AG09309 (cell line): ENCODE data around the gene C4orf36.

Experiments
- DNase-seq: peaks from one replicate; pipeline ENCODE4 v3.0.0-alpha.2; 2010; ENCODE audit warnings: low read depth
- H3K4me3 ChIP-seq: 2 replicates; pipeline ENCODE4 v1.5.1; 2011; ENCODE audit warnings: mild to moderate bottlenecking, low read depth, low read length, moderate library complexity; ENCODE audit not compliant: control insufficient read depth
- TF ChIP-seq, protein P1 (sequence below): IDR thresholded peaks from 2 replicates; pipeline ENCODE4 v1.5.1; 2011; ENCODE audit warnings: mild to moderate bottlenecking, low read depth, low read length, inconsistent platforms; ENCODE audit not compliant: insufficient read depth, control insufficient read depth; ENCODE audit errors: missing control alignments

C4orf36 gene

DNA sequence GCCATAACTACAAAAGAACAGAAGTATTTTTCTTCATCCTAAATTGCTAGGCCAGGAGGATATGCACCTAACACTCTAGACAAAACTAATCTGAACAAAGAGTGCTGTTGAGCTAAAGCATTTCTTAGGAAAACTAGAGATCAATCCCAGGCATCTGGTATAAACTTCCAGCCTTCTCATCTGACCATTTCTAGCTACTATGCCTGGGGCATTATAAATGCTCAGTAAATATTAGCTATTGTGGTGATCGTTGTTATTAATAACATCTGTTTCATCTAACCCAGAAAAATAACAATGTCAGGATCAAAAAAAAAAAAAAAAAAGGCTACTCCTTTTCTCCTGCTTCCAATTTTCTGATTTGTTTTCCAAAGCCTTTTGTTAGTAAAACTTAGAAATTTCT, 35.3 kb downstream of the C4orf36 start:
- no peak overlapping the region for H3K4me3 ChIP-seq
- TF ChIP-seq, protein P1, sequence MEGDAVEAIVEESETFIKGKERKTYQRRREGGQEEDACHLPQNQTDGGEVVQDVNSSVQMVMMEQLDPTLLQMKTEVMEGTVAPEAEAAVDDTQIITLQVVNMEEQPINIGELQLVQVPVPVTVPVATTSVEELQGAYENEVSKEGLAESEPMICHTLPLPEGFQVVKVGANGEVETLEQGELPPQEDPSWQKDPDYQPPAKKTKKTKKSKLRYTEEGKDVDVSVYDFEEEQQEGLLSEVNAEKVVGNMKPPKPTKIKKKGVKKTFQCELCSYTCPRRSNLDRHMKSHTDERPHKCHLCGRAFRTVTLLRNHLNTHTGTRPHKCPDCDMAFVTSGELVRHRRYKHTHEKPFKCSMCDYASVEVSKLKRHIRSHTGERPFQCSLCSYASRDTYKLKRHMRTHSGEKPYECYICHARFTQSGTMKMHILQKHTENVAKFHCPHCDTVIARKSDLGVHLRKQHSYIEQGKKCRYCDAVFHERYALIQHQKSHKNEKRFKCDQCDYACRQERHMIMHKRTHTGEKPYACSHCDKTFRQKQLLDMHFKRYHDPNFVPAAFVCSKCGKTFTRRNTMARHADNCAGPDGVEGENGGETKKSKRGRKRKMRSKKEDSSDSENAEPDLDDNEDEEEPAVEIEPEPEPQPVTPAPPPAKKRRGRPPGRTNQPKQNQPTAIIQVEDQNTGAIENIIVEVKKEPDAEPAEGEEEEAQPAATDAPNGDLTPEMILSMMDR, result no peak
- no peak for DNase-seq

- TF ChIP-seq, protein P1, result no peak
- peak; percentile 84 for DNase-seq
- H3K4me3 ChIP-seq, result no peak overlapping the region
Observed at GRCh38 chr4:86855572-86855971, 36.6 kb downstream of the C4orf36 start.

GRCh38 chr4:86853209-86853608, 39.0 kb downstream of the C4orf36 start:
- TF ChIP-seq, protein P1, result no peak
- DNase-seq, result no peak
- H3K4me3 ChIP-seq, result no peak overlapping the region

- H3K4me3 ChIP-seq, result no peak within 1 kb of the TSS
- TF ChIP-seq, protein P1, result no peak
- no peak for DNase-seq
Observed at GRCh38 chr4:86848732-86849619, 43.2 kb downstream of the C4orf36 start, which contains the start of gene SLC10A6. Gene SLC10A6, minus strand, starts transcription at chr4:86849384. Its CDS starts 269 bp downstream, at chr4:86849115.

DNA sequence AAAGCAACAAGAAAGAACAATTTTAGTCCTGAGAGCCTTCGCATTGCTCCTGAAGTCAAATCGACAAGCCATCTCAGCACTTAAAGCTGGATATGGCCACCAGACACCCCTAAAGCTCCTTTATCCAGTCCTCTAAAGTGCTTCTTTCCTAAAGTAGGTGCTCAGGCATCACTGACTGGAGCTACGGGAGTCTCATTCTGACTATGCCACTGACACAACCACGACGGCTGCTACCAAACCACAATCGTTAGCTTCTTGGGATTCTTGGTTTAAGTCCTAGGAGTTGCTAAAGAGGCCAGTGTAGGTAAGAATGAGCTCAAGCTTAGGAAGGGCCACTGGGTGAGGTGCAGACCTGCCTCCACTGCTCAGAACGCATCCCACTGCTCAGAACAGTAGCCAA, 44.1 kb downstream of the C4orf36 start:
- no peak overlapping the region for H3K4me3 ChIP-seq
- TF ChIP-seq, protein P1, result no peak
- no peak for DNase-seq

GRCh38 chr4:86847571-86847970, 44.7 kb downstream of the C4orf36 start:
- TF ChIP-seq, protein P1, result no peak
- H3K4me3 ChIP-seq, result no peak overlapping the region
- DNase-seq, result no peak
